Measurements from ENCODE around the gene IFNA21. TPM values are rescaled to one million over a fixed set of nuclear protein-coding genes. Genes with fewer than 3 reads are reported as not detected.
"Not testable (repeated sequence)": the region's sequence is repeated elsewhere in the genome, so short reads cannot be mapped to it uniquely, and the experiment has no call there.

The IFNA21 gene
- total and polyA plus RNA-seq, 2 donors (not counting 3 experiments of a cell fraction or from before 2014, with no cell fraction given) = not detected

GRCh38 chr9:21194867-21195776 lies 28.7 kb upstream of the IFNA21 start:
- H3K79me2 ChIP-seq (ENCODE audit: control insufficient read depth, insufficient read depth, low read length); H3K4me2 ChIP-seq (ENCODE audit: insufficient read depth, low read length); H3K27me3 ChIP-seq (ENCODE audit: control insufficient read depth in 2 of 2, insufficient read depth in 2 of 2, low read length in 2 of 2); dilution Hi-C loops (cut with MboI; ENCODE audit: extremely low pct_ligation_motif_present, low sequenced_read_pairs); POLR2A ChIA-PET; H3K36me3 ChIP-seq (ENCODE audit: control insufficient read depth in 2 of 2, extremely low read depth in 1 of 2, insufficient read depth in 2 of 2, low read length in 2 of 2); H3K9me1 ChIP-seq (replicated peaks; ENCODE audit: control insufficient read depth, extremely low read depth, insufficient read depth, low read length); H3K4me1 ChIP-seq (ENCODE audit: control insufficient read depth, extremely low read depth, insufficient read depth, low read length); H3K27ac ChIP-seq (ENCODE audit: insufficient read depth, low read depth, low read length); H4K20me1 ChIP-seq (replicated peaks; ENCODE audit: control insufficient read depth, extremely low read depth, insufficient read depth, low read length); H2AFZ ChIP-seq (ENCODE audit: low read depth, low read length); H3K9ac ChIP-seq (replicated peaks; ENCODE audit: extremely low read depth, insufficient read depth, low read length); H3K4me3 ChIP-seq (replicated peaks in 1 of 3; ENCODE audit: insufficient read depth in 1 of 3, low read depth in 1 of 3, low read length in 3 of 3); H3K9me3 ChIP-seq (replicated peaks; ENCODE audit: control insufficient read depth, insufficient read depth, low read length); BruUV-seq (replicated peaks): not testable (repeated sequence)
- TF ChIP-seq CTCF (IDR thresholded peaks at IDR 0.05; ENCODE audit: extremely low read depth in 1 of 2, insufficient read depth in 1 of 2, low read depth in 1 of 2, low read length in 2 of 2) = peak; percentile 33 to 55
- peak; percentile 14 for DNase-seq (ENCODE audit: low read depth, low spot score)
- CTCF ChIA-PET = interaction anchor here (0.6 to 2.2 kb wide), 19 partner anchors 12 to 595 kb away, joined by 3 to 27 read pairs (median 5); partner anchors contain the start of gene IFNW1
- peak; percentile 87 for FAIRE-seq
- intact Hi-C loops (cut with micrococcal nuclease) = loop anchor here (5.0 kb wide), 1 partner anchor 592 kb away; no protein-coding TSS in a partner anchor

GRCh38 chr9:21187487-21187886 lies 21.0 kb upstream of the IFNA21 start, which contains the start of gene IFNA4:
IFNA4 (minus strand) TSS chr9:21187587; CDS start chr9:21187531, 56 bp downstream.
- H3K27ac ChIP-seq (ENCODE audit: insufficient read depth, low read depth, low read length); H3K4me3 ChIP-seq (replicated peaks in 1 of 3; ENCODE audit: insufficient read depth in 1 of 3, low read depth in 1 of 3, low read length in 3 of 3); H2AFZ ChIP-seq (ENCODE audit: low read depth, low read length); FAIRE-seq; H3K9me1 ChIP-seq (replicated peaks; ENCODE audit: control insufficient read depth, extremely low read depth, insufficient read depth, low read length); dilution Hi-C loops (cut with MboI; ENCODE audit: extremely low pct_ligation_motif_present, low sequenced_read_pairs); CTCF ChIA-PET; H3K9ac ChIP-seq (replicated peaks; ENCODE audit: extremely low read depth, insufficient read depth, low read length); H4K20me1 ChIP-seq (replicated peaks; ENCODE audit: control insufficient read depth, extremely low read depth, insufficient read depth, low read length); intact Hi-C loops (cut with micrococcal nuclease); H3K9me3 ChIP-seq (replicated peaks; ENCODE audit: control insufficient read depth, insufficient read depth, low read length); H3K36me3 ChIP-seq (ENCODE audit: control insufficient read depth in 2 of 2, extremely low read depth in 1 of 2, insufficient read depth in 2 of 2, low read length in 2 of 2); H3K79me2 ChIP-seq (ENCODE audit: control insufficient read depth, insufficient read depth, low read length); BruUV-seq (replicated peaks); H3K4me1 ChIP-seq (ENCODE audit: control insufficient read depth, extremely low read depth, insufficient read depth, low read length); H3K27me3 ChIP-seq (ENCODE audit: control insufficient read depth in 2 of 2, insufficient read depth in 2 of 2, low read length in 2 of 2); DNase-seq (ENCODE audit: low read depth, low spot score); POLR2A ChIA-PET; H3K4me2 ChIP-seq (ENCODE audit: insufficient read depth, low read length): not testable (repeated sequence)

Measured in endothelial cell of umbilical vein (primary cell).